GM21737 (cell line): Measurements from ENCODE around the gene B3GNT7.
"Not testable (repeated sequence)": the region's sequence is repeated elsewhere in the genome, so short reads cannot be mapped to it uniquely, and the experiment has no call there.

Experiments used
- ATAC-seq: cut with Tn5 transposase; IDR thresholded peaks from one replicate; pipeline ENCODE4 v1.9.1; 2021; ENCODE audit warnings: mild to moderate bottlenecking, moderate library complexity; ENCODE audit not compliant: unreplicated experiment

Gene B3GNT7

GRCh38 chr2:231364961-231365810, 30.3 kb upstream of the B3GNT7 start:
- ATAC-seq, result no peak

- ATAC-seq, result no peak
These were observed 28.3 kb upstream of the B3GNT7 start for GRCh38 chr2:231367178-231367577.

- ATAC-seq, result no peak
These were observed 25.7 kb upstream of the B3GNT7 start for GRCh38 chr2:231369580-231370428.

GRCh38 chr2:231370429-231370748, 25.1 kb upstream of the B3GNT7 start:
- ATAC-seq, result no peak

- ATAC-seq, result no peak
These were observed 24.6 kb upstream of the B3GNT7 start for GRCh38 chr2:231370749-231371429.

GRCh38 chr2:231371430-231372054, 24.0 kb upstream of the B3GNT7 start:
- ATAC-seq, result no peak

GRCh38 chr2:231372326-231372725, 23.2 kb upstream of the B3GNT7 start:
- no peak for ATAC-seq

- no peak for ATAC-seq
These were observed 22.3 kb upstream of the B3GNT7 start for GRCh38 chr2:231373184-231373583.

- ATAC-seq, result no peak
These were observed 21.6 kb upstream of the B3GNT7 start for GRCh38 chr2:231373786-231374349.

- no peak for ATAC-seq
These were observed 20.7 kb upstream of the B3GNT7 start for GRCh38 chr2:231374771-231375170.

- not testable (repeated sequence) for ATAC-seq
These were observed 19.4 kb upstream of the B3GNT7 start for GRCh38 chr2:231375994-231376615.

- ATAC-seq, result no peak
These were observed 18.7 kb upstream of the B3GNT7 start for GRCh38 chr2:231376857-231377256.

- ATAC-seq, result no peak
These were observed 17.3 kb upstream of the B3GNT7 start for GRCh38 chr2:231378026-231378722.

GRCh38 chr2:231379266-231380215, 16.0 kb upstream of the B3GNT7 start:
- ATAC-seq, result no peak

- no peak for ATAC-seq
These were observed 15.2 kb upstream of the B3GNT7 start for GRCh38 chr2:231380307-231380706.

GRCh38 chr2:231380991-231381847, 14.3 kb upstream of the B3GNT7 start:
- no peak for ATAC-seq

GRCh38 chr2:231382116-231382515, 13.4 kb upstream of the B3GNT7 start:
- ATAC-seq, result no peak
